Endothelial cell of umbilical vein (primary cell): ENCODE measurements around the gene TFDP1.

Source experiments
- EZH2 ChIP-seq: IDR thresholded peaks from 2 replicates; pipeline ENCODE4 v1.6.1; 2012; ENCODE audit warnings: borderline replicate concordance, low read depth, mild to moderate bottlenecking, moderate library complexity, low read length, inconsistent platforms; ENCODE audit not compliant: severe bottlenecking
- FOS ChIP-seq: IDR thresholded peaks from 2 replicates; pipeline ENCODE4 v1.6.1; 2011; ENCODE audit warnings: mild to moderate bottlenecking, low read length, moderate library complexity, borderline replicate concordance; ENCODE audit not compliant: insufficient read depth
- GATA2 ChIP-seq: IDR thresholded peaks from 2 replicates; pipeline ENCODE4 v1.7.0; 2011; ENCODE audit warnings: low read depth, mild to moderate bottlenecking, moderate library complexity, mixed read lengths, low read length; ENCODE audit not compliant: insufficient read length, insufficient read depth
- JUN ChIP-seq: IDR thresholded peaks from 2 replicates; pipeline ENCODE4 v1.6.1; 2011; ENCODE audit warnings: borderline replicate concordance, low read depth; ENCODE audit not compliant: insufficient read length, insufficient read depth
- MYC ChIP-seq: IDR thresholded peaks from one replicate; pipeline ENCODE4 v1.6.1; 2011; ENCODE audit warnings: mild to moderate bottlenecking, low read depth, low read length
- POLR2A ChIP-seq: IDR thresholded peaks from 2 replicates; pipeline ENCODE4 v1.6.1; 2012; ENCODE audit warnings: low read depth, mild to moderate bottlenecking, control low read depth, low read length
- POLR2AphosphoS5 ChIP-seq: IDR thresholded peaks from 2 replicates; pipeline ENCODE4 v1.6.1; 2012; ENCODE audit warnings: low read depth, mild to moderate bottlenecking, control low read depth, low read length, moderate library complexity; ENCODE audit not compliant: insufficient read depth
- TF ChIP-seq, protein P1 (sequence below), 2 donors: IDR thresholded peaks; 1 replicate in 1 of 2; 2 replicates in 1 of 2; pipeline ENCODE4 v1.5.1; 2011; ENCODE audit warnings: low read length in 2 of 2, mild to moderate bottlenecking in 2 of 2, moderate library complexity in 2 of 2, control low read depth in 1 of 2, inconsistent platforms in 1 of 2, low read depth in 1 of 2; ENCODE audit not compliant: insufficient read depth in 1 of 2; ENCODE audit errors: extremely low read depth in 1 of 2
- TF ChIP-seq, protein P2 (sequence below): IDR thresholded peaks from 2 replicates; pipeline ENCODE4 v1.6.1; 2011; ENCODE audit not compliant: insufficient read depth, insufficient read length

DNA sequence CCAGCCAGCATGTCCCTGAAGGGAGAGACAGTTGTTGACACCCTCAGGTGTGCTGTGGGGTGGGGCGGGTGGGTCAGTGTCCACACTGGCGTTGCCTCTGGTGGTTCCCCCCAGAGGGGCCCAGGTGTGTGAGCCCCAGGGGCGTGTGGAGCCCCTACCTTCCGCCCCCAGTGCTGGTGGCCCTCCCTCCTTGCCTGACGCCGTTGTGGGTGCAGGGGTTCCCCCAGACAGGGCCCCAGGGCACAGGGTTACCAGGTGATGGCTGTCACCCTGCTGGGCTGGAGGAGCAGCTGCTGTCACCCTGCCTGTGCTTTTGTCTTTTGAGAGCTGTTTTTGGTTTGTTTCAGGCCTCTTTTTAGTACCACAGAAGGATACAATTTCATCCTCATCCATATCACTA, 46.3 kb downstream of the TFDP1 start:
- TF ChIP-seq POLR2A (no peak), MYC (no peak), POLR2AphosphoS5 (no peak), EZH2 (no peak), JUN (no peak), GATA2 (no peak), FOS (no peak)
- TF ChIP-seq, protein P1, sequence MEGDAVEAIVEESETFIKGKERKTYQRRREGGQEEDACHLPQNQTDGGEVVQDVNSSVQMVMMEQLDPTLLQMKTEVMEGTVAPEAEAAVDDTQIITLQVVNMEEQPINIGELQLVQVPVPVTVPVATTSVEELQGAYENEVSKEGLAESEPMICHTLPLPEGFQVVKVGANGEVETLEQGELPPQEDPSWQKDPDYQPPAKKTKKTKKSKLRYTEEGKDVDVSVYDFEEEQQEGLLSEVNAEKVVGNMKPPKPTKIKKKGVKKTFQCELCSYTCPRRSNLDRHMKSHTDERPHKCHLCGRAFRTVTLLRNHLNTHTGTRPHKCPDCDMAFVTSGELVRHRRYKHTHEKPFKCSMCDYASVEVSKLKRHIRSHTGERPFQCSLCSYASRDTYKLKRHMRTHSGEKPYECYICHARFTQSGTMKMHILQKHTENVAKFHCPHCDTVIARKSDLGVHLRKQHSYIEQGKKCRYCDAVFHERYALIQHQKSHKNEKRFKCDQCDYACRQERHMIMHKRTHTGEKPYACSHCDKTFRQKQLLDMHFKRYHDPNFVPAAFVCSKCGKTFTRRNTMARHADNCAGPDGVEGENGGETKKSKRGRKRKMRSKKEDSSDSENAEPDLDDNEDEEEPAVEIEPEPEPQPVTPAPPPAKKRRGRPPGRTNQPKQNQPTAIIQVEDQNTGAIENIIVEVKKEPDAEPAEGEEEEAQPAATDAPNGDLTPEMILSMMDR (IDR thresholded peaks at IDR 0.05; ENCODE audit: extremely low read depth in 1 of 2, insufficient read depth in 1 of 2, low read depth in 1 of 2, low read length in 2 of 2): no peak
- TF ChIP-seq, protein P2, sequence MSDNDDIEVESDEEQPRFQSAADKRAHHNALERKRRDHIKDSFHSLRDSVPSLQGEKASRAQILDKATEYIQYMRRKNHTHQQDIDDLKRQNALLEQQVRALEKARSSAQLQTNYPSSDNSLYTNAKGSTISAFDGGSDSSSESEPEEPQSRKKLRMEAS: no peak
